Astrocyte of the cerebellum (primary cell): ENCODE measurements around the gene CA10.

Experiments
- DNase-seq: peaks from one replicate; pipeline ENCODE4 v3.0.0-alpha.2; 2011; ENCODE audit warnings: low read depth
- H3K4me3 ChIP-seq: 2 replicates; pipeline ENCODE4 v1.5.1; 2011; ENCODE audit warnings: mild to moderate bottlenecking, low read depth, low read length, moderate library complexity
- in situ Hi-C: cut with HindIII; loops from 2 replicates; pipeline ENCODE4 v1.10.0; 2017; ENCODE audit warnings: low sequenced_read_pairs
- TF ChIP-seq, protein P1 (sequence below): IDR thresholded peaks from 2 replicates; pipeline ENCODE4 v1.5.1; 2012; ENCODE audit warnings: low read length, low read depth, moderate library complexity, mild to moderate bottlenecking; ENCODE audit errors: missing control alignments

The CA10 gene

DNA sequence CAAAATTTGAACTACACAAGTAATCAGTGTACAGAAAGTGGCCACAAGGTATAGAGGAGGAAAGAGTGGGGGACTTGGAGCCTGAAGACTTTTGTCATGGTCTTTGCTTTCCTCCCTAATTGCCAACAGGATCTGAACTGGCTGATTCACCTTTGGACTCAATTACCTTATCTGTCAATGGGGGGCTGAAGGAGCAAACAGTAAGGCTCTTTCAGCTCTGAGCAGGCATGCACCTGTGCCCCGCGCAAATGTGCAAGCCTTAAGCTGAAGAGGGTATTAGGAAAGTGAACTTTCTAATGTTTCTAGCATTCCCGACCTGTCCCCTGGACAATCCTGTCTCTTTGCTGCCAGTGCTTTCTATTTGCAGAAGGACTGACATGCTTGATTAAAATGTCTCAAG lies 302.7 kb downstream of the CA10 start:
- no peak overlapping the region for H3K4me3 ChIP-seq
- no peak for DNase-seq
- in situ Hi-C loops, result no loop called here
- TF ChIP-seq, protein P1, sequence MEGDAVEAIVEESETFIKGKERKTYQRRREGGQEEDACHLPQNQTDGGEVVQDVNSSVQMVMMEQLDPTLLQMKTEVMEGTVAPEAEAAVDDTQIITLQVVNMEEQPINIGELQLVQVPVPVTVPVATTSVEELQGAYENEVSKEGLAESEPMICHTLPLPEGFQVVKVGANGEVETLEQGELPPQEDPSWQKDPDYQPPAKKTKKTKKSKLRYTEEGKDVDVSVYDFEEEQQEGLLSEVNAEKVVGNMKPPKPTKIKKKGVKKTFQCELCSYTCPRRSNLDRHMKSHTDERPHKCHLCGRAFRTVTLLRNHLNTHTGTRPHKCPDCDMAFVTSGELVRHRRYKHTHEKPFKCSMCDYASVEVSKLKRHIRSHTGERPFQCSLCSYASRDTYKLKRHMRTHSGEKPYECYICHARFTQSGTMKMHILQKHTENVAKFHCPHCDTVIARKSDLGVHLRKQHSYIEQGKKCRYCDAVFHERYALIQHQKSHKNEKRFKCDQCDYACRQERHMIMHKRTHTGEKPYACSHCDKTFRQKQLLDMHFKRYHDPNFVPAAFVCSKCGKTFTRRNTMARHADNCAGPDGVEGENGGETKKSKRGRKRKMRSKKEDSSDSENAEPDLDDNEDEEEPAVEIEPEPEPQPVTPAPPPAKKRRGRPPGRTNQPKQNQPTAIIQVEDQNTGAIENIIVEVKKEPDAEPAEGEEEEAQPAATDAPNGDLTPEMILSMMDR, result no peak

DNA sequence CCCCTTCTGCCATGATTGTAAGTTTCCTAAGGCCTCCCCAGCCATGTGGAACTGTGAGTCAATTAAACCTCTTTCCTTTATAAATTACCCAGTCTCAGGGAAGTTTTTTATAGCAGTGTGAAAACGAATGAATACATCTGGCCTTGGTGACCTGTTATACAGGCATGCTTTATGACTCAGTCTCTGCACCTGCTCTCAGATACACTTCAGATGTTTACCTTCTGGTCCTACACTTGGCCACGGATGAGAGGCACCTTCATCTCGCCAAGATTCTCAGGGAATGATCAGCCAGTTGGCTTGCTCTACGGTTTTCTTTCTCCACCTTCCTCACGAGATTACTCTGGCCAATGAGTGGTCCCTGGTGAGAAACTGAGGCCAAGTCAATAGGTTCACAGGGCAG lies 304.7 kb downstream of the CA10 start:
- no peak for DNase-seq
- in situ Hi-C loops, result loop anchor here (5.0 kb wide), 1 partner anchor 37 kb away; no protein-coding TSS in a partner anchor
- TF ChIP-seq, protein P1, result no peak
- H3K4me3 ChIP-seq, result no peak overlapping the region

DNA sequence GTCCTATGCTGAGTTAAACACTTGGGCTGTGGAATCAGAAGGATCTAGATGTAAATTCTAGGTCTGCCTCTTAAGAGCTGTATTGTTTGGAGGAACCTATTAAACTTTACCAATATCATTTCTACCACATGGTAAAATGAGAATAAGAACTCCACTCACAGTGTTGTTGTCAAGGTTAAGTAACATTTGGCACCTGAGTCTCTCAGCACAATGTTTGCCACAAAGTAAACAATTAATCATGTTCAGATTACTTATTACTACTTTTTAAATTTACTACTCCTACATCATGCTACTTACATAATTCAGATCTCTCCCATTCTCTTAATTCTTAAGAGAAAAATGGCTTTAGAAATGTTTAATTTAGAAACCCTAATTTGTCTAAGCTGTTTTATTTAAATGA lies 305.9 kb downstream of the CA10 start:
- in situ Hi-C loops, result loop anchor here (5.0 kb wide), 1 partner anchor 35 kb away; no protein-coding TSS in a partner anchor
- no peak for DNase-seq
- TF ChIP-seq, protein P1, result no peak
- H3K4me3 ChIP-seq, result no peak overlapping the region

DNA sequence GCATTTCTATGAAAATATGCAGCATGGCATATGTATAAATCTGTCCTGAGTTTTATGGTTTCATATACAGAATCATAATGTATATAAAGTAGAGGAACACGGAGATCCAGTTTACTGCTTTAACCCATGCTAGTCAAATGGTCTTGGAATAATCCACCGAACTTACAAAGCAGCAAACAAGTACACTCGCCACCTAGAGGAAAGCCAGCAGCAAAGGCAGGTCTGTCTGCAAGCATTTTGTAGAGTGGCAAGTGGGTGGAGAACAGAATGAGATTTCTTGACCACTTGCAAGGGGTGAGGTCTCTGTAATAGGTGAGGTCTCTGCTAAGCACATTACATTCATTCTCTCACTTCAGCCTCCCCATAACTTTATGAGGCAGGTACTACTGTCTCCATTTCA lies 308.3 kb downstream of the CA10 start:
- in situ Hi-C loops, result loop anchor here (5.0 kb wide), 1 partner anchor 33 kb away; no protein-coding TSS in a partner anchor
- no peak overlapping the region for H3K4me3 ChIP-seq
- no peak for DNase-seq
- TF ChIP-seq, protein P1, result no peak

DNA sequence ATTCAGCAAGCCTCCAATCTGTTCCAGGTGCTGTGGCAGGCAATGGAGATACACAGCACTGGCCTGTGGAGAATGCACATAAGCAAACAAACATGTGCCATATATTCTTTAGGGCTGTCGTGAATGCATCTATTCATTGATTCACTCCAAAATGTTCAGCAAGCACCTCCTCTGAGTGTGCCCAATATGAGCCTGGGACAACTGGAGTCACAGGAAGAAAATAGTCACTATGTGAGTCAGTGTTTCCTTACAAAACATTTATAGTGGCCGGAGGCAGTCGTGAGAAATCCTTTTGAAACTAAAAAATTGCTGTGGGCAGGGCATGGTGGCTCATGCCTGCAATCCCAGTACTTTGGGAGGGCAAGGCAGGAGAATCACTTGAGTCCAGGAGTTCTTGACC lies 310.1 kb downstream of the CA10 start:
- TF ChIP-seq, protein P1, result no peak
- H3K4me3 ChIP-seq, result no peak overlapping the region
- in situ Hi-C loops, result no loop called here

DNA sequence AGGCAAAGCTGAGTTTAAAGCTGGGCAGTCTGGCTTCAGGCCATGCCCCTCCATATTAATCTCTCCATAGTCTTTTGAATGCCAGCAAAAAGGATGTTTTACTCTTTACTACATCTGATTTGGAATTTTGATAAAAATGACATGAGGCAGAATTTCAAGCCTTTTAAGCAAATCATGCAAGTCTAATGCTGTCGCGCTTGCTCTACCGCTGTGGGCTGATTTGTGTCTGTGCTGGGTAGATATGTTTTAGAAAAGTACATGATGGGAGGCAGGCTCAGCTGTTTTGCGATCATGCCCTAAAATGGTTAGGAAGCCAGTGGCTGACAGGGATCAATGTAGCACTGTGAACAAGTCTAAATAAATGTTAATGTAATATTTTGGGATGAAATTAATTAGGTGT lies 311.9 kb downstream of the CA10 start:
- DNase-seq, result no peak
- in situ Hi-C loops, result no loop called here
- no peak overlapping the region for H3K4me3 ChIP-seq
- TF ChIP-seq, protein P1, result no peak

More for the DNA sequence above, 310.1 kb downstream of the CA10 start:
- DNase-seq, result no peak

DNA sequence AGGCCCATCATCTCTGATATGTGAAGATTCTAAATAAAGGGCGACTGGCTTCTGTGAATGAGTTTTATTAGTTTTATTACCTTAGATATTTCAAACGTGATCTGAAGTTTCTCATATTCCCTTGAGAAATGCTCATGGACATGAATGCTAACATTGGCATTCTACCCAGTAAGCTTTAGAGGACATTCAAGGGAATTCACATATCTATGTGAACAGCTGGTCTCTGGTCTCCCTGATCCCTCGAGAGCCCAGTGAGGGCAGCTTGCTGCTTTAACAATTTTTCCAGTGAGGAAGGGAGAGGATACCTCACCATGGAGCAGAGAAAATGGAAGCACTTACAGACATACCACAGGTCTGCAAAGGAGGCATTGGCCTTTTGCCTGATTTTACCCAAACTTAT lies 312.7 kb downstream of the CA10 start:
- no peak for DNase-seq
- TF ChIP-seq, protein P1, result no peak
- H3K4me3 ChIP-seq, result no peak overlapping the region
- in situ Hi-C loops, result no loop called here
